Activated T-cell treated with anti-CD3 and anti-CD28 coated beads for 24 hours (primary cell): Measurements from ENCODE around the gene GAMT.
A peak's percentile ranks its signal among the peaks of the same experiment; 100 is the strongest.

Source experiments
- DNase-seq: peaks from one replicate; pipeline ENCODE4 v3.0.0-alpha.2; 2020; ENCODE audit warnings: low read depth

Gene GAMT

GRCh38 chr19:1384085-1384462 lies 17.3 kb downstream of the GAMT start:
- DNase-seq, result no peak

GRCh38 chr19:1383312-1384084 lies 17.8 kb downstream of the GAMT start, which contains the start of gene NDUFS7:
NDUFS7 (plus strand) TSS chr19:1383907; CDS start chr19:1383927, 20 bp downstream.
- DNase-seq, result peak; percentile 92

DNA sequence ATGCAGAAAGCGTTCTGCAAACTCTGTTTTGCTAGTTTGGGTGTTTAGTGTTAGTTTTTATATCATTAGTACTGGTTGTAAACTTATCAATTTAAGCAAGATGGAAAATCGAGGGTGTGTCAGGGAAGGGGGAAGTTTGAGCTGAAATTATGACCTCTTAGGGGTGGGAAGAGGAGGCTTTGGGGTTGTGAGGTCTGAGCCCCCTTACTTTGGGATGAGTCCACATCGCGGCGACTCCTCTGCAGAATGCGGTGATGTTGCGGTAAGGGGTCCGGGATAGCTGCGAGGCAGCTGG lies 18.4 kb downstream of the GAMT start:
- DNase-seq, result no peak

DNA sequence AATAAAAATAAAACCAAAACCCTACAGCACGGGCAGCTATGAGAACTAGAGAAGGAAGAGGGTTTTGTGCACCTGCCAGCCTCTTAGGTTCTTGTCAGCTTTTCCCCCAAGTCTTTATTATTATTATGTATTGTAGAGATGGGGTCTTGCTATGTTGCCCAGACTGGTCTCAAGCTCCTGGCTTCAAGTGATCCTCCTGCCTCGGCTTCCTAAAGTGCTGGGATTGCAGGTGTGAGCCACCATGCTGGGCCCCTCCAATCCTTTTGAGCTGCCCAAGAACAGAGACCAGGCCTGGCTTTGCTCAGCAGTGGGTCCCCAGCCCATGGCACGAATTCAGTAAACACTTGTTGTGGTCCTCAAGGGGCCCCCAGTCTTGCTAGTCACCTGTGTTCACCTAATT lies 19.1 kb downstream of the GAMT start:
- DNase-seq, result no peak

GRCh38 chr19:1379961-1380489 lies 21.3 kb downstream of the GAMT start:
- DNase-seq, result no peak

DNA sequence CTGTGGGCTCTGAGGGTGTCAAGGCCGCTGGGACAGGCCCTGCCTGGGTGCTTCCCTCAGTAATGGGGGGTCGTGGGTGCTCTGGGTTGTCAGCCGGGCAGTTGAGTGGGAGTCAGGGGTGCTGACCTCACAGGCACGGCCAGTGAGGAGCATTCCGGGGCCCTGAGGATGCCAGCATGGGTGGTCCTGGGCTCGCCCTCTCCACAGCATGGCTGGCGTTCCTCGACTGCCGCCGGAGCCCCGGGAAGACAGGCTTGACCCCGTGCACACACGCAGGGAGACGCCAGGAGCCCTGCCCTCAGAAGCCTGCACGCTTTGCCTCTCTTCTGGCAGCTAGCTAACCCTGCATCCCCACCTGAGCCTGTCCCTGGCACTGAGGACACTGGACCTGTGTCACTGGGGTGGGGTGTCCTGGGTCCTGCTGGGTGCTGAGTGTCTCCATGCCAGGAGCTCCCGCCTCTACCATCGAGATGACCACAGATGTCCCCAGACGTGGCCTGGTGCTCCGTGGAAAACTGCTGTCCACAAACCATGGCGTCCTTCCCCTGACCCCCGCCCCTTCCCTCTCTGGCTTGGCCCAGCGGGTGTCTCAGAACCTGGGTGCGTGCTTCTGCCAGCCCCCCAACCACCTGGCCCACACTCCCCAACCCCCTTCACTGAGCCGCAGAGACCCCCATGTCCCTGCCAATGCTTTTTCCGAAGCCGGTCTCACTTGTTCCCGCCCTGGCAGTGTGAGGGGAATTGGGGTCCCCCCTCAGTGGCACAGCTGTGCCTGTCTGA lies 22.0 kb downstream of the GAMT start:
- no peak for DNase-seq

- DNase-seq, result no peak
Measured at GRCh38 chr19:1377965-1378785, 23.2 kb downstream of the GAMT start.

DNA sequence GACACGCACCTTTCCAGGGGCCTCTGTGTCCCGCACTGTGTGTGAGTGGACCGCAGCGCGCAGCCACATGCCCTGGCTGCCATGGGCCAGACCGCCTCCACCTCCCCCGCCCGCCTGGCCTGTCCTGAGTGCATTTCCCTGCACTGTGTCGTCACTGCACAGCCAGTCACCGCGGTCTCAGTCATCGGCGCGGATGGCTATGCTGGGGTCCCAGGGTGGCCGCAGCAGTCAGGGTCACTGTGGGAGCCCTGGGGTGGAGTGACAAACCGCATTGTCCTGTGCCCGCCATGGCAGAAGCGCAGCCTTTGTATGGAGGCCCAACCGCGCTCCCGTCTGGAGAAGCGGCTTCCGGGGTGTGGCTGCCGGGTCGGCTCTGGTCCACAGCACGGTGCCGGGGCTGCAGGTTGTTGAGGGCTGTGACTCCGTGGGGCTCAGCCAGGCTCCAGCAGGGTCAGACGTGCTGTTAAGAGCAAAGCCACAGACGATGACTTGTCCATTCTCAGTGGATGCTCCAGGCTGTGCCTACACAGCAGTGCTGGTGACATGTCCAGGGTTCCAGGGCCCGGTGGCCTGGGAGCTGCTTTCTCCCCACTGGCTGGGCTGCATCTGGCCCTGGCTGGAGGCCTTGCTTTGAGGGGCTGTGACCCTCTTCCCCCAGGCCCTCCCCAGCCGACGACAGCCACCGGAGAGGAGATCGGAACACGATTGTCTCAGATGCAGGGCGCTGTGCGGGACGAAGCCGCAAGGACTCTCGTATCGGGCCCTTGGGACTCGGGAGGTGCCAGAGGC lies 24.0 kb downstream of the GAMT start:
- DNase-seq, result no peak

GRCh38 chr19:1376415-1376805 lies 24.9 kb downstream of the GAMT start:
- no peak for DNase-seq

- DNase-seq, result no peak
Measured at GRCh38 chr19:1374250-1374577, 27.1 kb downstream of the GAMT start.

GRCh38 chr19:1373534-1374249 lies 27.6 kb downstream of the GAMT start:
- no peak for DNase-seq

DNA sequence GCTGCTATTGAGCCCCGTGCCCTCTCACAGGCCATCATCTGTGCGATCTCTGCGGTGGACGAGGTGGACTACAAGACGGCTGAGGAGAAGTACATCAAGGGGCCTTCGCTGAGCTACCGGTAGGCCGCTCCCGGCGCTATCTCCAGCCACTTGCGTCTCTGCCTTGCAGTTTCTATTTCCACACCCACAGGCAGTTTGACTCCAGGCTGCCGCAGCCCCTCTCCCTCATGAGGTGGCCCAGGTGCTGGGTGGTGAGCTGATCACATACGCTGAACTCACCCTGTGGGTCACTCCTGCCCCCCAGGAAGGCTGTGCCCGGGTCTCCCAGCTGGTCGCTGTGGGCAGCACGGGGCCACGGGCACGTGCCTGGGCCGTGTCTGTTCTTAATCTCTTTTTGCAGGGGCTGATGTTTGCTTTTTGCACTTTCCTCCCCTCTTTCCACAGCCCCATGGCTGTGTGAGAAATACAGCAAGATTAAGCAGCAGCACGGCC lies 28.3 kb downstream of the GAMT start:
- no peak for DNase-seq

- no peak for DNase-seq
Measured at GRCh38 chr19:1370579-1371361, 30.6 kb downstream of the GAMT start.

GRCh38 chr19:1369214-1369805 lies 32.0 kb downstream of the GAMT start:
- no peak for DNase-seq

GRCh38 chr19:1366899-1367870 lies 34.2 kb downstream of the GAMT start:
- DNase-seq, result no peak

- no peak for DNase-seq
Measured at GRCh38 chr19:1366296-1366695, 35.0 kb downstream of the GAMT start.

DNA sequence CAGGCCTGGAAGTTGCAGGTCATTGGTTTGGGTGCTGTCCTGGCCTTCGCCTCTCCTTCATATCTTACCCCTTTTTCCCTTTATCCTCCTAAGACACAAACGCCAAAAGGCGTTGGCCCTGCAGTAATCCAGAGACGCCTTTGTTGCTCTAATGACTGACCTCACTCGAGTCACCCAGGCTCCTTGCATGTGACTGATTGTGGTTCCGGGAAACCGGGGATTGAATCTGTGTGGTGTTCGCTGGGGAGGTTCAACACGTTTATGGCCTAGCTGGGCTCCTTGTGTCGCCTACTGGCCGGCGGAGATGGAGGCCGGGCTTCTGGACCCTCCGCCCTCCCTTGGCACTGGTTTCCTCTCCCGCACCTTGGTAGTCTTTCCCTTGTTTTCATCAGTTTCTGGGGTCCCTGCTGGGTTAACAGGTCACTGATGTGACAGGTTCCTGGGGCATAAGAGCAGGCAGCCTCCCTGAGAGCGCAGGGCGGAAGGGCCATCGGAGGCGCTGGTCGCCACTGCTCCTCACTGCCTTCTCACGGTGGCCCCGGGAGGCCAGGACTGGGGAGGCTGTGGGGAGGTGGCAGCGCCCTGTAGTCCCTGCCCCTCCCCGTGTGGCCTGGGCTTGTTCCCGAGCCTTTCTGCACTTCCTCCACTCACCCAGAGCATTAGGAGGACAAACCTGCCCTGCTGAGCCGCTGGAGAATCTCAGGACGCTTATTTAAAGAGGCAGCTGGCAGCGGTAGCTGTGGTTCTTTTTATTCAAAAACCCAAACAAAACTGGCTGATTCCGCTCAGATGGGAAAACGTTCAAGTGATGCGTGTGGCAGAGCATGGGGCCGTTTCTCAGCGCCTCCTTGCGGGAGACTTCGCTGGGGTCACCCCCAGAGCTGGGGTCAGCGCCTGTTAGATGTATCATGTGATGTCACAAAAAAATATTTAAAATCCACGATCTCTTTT lies 35.7 kb downstream of the GAMT start:
- DNase-seq, result no peak
